ENCODE results near the gene DPP7. TPM values are rescaled to one million over a fixed set of nuclear protein-coding genes. Genes with fewer than 3 reads are reported as not detected.

The DPP7 gene
- total RNA-seq, 3 donors from 2014 or later: 352 to 394 (median 392) TPM

- H3K36me3 Mint-ChIP-seq (ENCODE audit: insufficient read depth): peaks cover 10% of the 10 kb centered on the region
- H3K27me3 Mint-ChIP-seq (ENCODE audit: low read depth): no peaks in the 10 kb centered on the region
- H3K9me3 Mint-ChIP-seq: no peaks in the 10 kb centered on the region
- DNase-seq: no peak
- no peak for ATAC-seq
- H3K4me3 Mint-ChIP-seq: no peak overlapping the region
- H3K4me1 Mint-ChIP-seq (ENCODE audit: low read depth): peaks cover 35% of the 10 kb centered on the region
Observed at GRCh38 chr9:137084526-137084925, 30.0 kb downstream of the DPP7 start.

GRCh38 chr9:137083394-137084004, 31.0 kb downstream of the DPP7 start:
- Mint-ChIP-seq H3K36me3 (ENCODE audit: insufficient read depth) (peaks cover 2% of the 10 kb centered on the region), H3K4me3 (no peak overlapping the region), H3K4me1 (ENCODE audit: low read depth) (peaks cover 30% of the 10 kb centered on the region), H3K27me3 (ENCODE audit: low read depth) (no peaks in the 10 kb centered on the region), H3K9me3 (no peaks in the 10 kb centered on the region)
- DNase-seq (no peak), ATAC-seq (no peak)

- H3K36me3 Mint-ChIP-seq (ENCODE audit: insufficient read depth): peaks cover 2% of the 10 kb centered on the region
- H3K9me3 Mint-ChIP-seq: no peaks in the 10 kb centered on the region
- H3K4me3 Mint-ChIP-seq: no peak overlapping the region
- peaks cover 26% of the 10 kb centered on the region for H3K4me1 Mint-ChIP-seq (ENCODE audit: low read depth)
- no peaks in the 10 kb centered on the region for H3K27me3 Mint-ChIP-seq (ENCODE audit: low read depth)
- ATAC-seq (no peak), DNase-seq (no peak)
Observed at GRCh38 chr9:137082925-137083290, 31.6 kb downstream of the DPP7 start.

GRCh38 chr9:137082222-137082924, 32.2 kb downstream of the DPP7 start:
- no peaks in the 10 kb centered on the region for H3K27me3 Mint-ChIP-seq (ENCODE audit: low read depth)
- peaks cover 2% of the 10 kb centered on the region for H3K36me3 Mint-ChIP-seq (ENCODE audit: insufficient read depth)
- no peak overlapping the region for H3K4me3 Mint-ChIP-seq
- no peaks in the 10 kb centered on the region for H3K9me3 Mint-ChIP-seq
- DNase-seq (no peak), ATAC-seq (no peak)
- H3K4me1 Mint-ChIP-seq (ENCODE audit: low read depth): peaks cover 21% of the 10 kb centered on the region

- Mint-ChIP-seq H3K4me1 (ENCODE audit: low read depth) (peaks cover 17% of the 10 kb centered on the region), H3K4me3 (no peak overlapping the region), H3K9me3 (no peaks in the 10 kb centered on the region), H3K27me3 (ENCODE audit: low read depth) (no peaks in the 10 kb centered on the region), H3K36me3 (ENCODE audit: insufficient read depth) (peaks cover 2% of the 10 kb centered on the region)
- DNase-seq (no peak), ATAC-seq (no peak)
Observed at GRCh38 chr9:137080260-137081122, 34.0 kb downstream of the DPP7 start.

- H3K27me3 Mint-ChIP-seq (ENCODE audit: low read depth): no peaks in the 10 kb centered on the region
- ATAC-seq: no peak
- H3K9me3 Mint-ChIP-seq: no peaks in the 10 kb centered on the region
- peak overlapping the region; percentile 24 for H3K4me3 Mint-ChIP-seq
- H3K36me3 Mint-ChIP-seq (ENCODE audit: insufficient read depth): peaks cover 2% of the 10 kb centered on the region
- DNase-seq: no peak
- H3K4me1 Mint-ChIP-seq (ENCODE audit: low read depth): peaks cover 9% of the 10 kb centered on the region
Observed at GRCh38 chr9:137079401-137079787, 35.1 kb downstream of the DPP7 start.

- H3K27me3 Mint-ChIP-seq (ENCODE audit: low read depth): no peaks in the 10 kb centered on the region
- H3K9me3 Mint-ChIP-seq: no peaks in the 10 kb centered on the region
- H3K36me3 Mint-ChIP-seq (ENCODE audit: insufficient read depth): peaks cover 2% of the 10 kb centered on the region
- ATAC-seq: no peak
- peak overlapping the region; percentile 37 for H3K4me3 Mint-ChIP-seq
- no peak for DNase-seq
- peaks cover 7% of the 10 kb centered on the region for H3K4me1 Mint-ChIP-seq (ENCODE audit: low read depth)
Observed at GRCh38 chr9:137078701-137079400, 35.7 kb downstream of the DPP7 start.

- DNase-seq (peak; percentile 26), ATAC-seq (peak; percentile 43 to 46)
- no peaks in the 10 kb centered on the region for H3K27me3 Mint-ChIP-seq (ENCODE audit: low read depth)
- peaks cover 2% of the 10 kb centered on the region for H3K36me3 Mint-ChIP-seq (ENCODE audit: insufficient read depth)
- peak overlapping the region; percentile 67 for H3K4me3 Mint-ChIP-seq
- H3K4me1 Mint-ChIP-seq (ENCODE audit: low read depth): peaks cover 2% of the 10 kb centered on the region
- H3K9me3 Mint-ChIP-seq: no peaks in the 10 kb centered on the region
Observed at GRCh38 chr9:137077758-137078693, 36.5 kb downstream of the DPP7 start.

- DNase-seq: no peak
- ATAC-seq: peak; percentile 80 to 82
- Mint-ChIP-seq H3K4me3 (peak within 1 kb of the TSS; percentile 67), H3K27me3 (ENCODE audit: low read depth) (no peaks in the 10 kb centered on the region), H3K36me3 (ENCODE audit: insufficient read depth) (peaks cover 2% of the 10 kb centered on the region), H3K9me3 (no peaks in the 10 kb centered on the region), H3K4me1 (ENCODE audit: low read depth) (peaks cover 2% of the 10 kb centered on the region)
Observed at GRCh38 chr9:137077010-137077747, 37.4 kb downstream of the DPP7 start, which contains the start of gene UAP1L1. Gene UAP1L1, plus strand, starts transcription at chr9:137077517. Its CDS starts 16 bp downstream, at chr9:137077533.

- Mint-ChIP-seq H3K36me3 (ENCODE audit: insufficient read depth) (no peaks in the 10 kb centered on the region), H3K4me3 (peak overlapping the region; percentile 61), H3K27me3 (ENCODE audit: low read depth) (no peaks in the 10 kb centered on the region), H3K9me3 (no peaks in the 10 kb centered on the region), H3K4me1 (ENCODE audit: low read depth) (peaks cover 2% of the 10 kb centered on the region)
- DNase-seq (no peak), ATAC-seq (no peak)
Observed at GRCh38 chr9:137076636-137077009, 37.9 kb downstream of the DPP7 start.

GRCh38 chr9:137075275-137075775, 39.2 kb downstream of the DPP7 start:
- ATAC-seq: no peak

GRCh38 chr9:137074657-137075274, 39.8 kb downstream of the DPP7 start:
- no peak for DNase-seq
- no peak for ATAC-seq
- no peaks in the 10 kb centered on the region for H3K27me3 Mint-ChIP-seq (ENCODE audit: low read depth)
- H3K9me3 Mint-ChIP-seq: no peaks in the 10 kb centered on the region
- H3K4me1 Mint-ChIP-seq (ENCODE audit: low read depth): peaks cover 11% of the 10 kb centered on the region
- H3K4me3 Mint-ChIP-seq: peak overlapping the region; percentile 13
- no peaks in the 10 kb centered on the region for H3K36me3 Mint-ChIP-seq (ENCODE audit: insufficient read depth)

More at GRCh38 chr9:137075275-137075775, 39.2 kb downstream of the DPP7 start:
- Mint-ChIP-seq H3K4me1 (ENCODE audit: low read depth) (peaks cover 11% of the 10 kb centered on the region), H3K36me3 (ENCODE audit: insufficient read depth) (no peaks in the 10 kb centered on the region), H3K9me3 (no peaks in the 10 kb centered on the region), H3K4me3 (no peak overlapping the region), H3K27me3 (ENCODE audit: low read depth) (no peaks in the 10 kb centered on the region)
- no peak for DNase-seq
